Peyer's patch (tissue), 4 donors: ENCODE measurements around the gene PLEKHG2.

Experiments used
- POLR2A ChIP-seq, 2 donors: fragments of 450-650 bp; IDR thresholded peaks; one replicate each; pipeline ENCODE4 v1.5.1; 2017; ENCODE audit warnings: antibody characterized with exemption in 2 of 2, mild to moderate bottlenecking in 2 of 2, moderate library complexity in 2 of 2
- TF ChIP-seq, protein P1 (sequence below), 6 experiments: fragments of 450-650 bp in 4 of 6; fragments of 200-600 bp in 2 of 6; sonication (generic) in 1 of 6; IDR thresholded peaks; one replicate each; pipeline ENCODE4 v1.5.1; 2017 to 2019; ENCODE audit warnings: antibody characterized with exemption in 6 of 6, mild to moderate bottlenecking in 3 of 6, moderate library complexity in 1 of 6

DNA sequence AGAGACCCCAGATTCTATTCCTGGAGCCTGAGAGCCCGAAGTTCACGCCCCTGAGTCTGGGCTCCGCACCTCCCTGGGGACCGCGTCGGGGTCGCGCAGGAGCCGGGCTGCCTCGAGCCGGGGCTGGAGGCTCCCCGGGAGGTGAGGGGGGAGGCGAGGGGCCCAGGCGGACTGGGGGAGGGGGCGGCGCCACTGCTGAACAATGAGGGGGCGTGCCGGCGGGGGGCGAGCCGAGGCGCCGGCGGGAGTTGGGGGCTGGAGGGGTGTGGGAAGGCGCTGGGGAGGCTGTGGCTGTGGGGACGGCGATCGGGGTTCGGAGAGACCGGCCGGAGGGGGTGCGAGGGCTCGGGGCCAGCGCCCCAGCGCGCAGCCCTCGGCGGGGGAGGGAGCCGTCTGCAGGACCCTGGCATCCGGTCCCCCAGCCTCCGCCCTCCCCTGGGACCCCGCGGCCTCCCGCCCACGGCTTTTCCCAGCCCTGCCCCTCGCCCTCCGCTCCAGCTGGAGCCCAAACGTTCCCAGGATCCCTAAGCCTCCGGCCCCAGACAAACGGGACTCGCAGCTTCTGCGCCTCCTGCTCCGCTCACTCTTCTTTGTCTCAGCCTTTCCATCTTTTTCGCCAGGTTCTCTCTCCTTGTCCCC, 922 bp downstream of the PLEKHG2 start:
- TF ChIP-seq, protein P1, sequence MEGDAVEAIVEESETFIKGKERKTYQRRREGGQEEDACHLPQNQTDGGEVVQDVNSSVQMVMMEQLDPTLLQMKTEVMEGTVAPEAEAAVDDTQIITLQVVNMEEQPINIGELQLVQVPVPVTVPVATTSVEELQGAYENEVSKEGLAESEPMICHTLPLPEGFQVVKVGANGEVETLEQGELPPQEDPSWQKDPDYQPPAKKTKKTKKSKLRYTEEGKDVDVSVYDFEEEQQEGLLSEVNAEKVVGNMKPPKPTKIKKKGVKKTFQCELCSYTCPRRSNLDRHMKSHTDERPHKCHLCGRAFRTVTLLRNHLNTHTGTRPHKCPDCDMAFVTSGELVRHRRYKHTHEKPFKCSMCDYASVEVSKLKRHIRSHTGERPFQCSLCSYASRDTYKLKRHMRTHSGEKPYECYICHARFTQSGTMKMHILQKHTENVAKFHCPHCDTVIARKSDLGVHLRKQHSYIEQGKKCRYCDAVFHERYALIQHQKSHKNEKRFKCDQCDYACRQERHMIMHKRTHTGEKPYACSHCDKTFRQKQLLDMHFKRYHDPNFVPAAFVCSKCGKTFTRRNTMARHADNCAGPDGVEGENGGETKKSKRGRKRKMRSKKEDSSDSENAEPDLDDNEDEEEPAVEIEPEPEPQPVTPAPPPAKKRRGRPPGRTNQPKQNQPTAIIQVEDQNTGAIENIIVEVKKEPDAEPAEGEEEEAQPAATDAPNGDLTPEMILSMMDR (IDR thresholded peaks at IDR 0.05): no peak
- no peak for TF ChIP-seq POLR2A (IDR thresholded peaks at IDR 0.05)
